OCI-LY1 (cell line): Measurements from ENCODE around the gene SHH.

Experiments used
- H2AFZ ChIP-seq: fragments of 200-600 bp; sonication (generic), shearing (Covaris generic); 2 replicates; pipeline ENCODE4 v1.6.0; 2014; ENCODE audit warnings: antibody characterized with exemption, mild to moderate bottlenecking, low read length
- H3F3A ChIP-seq: fragments of 200-600 bp; sonication (generic), shearing (Covaris generic); 2 replicates; pipeline ENCODE4 v1.6.0; 2014; ENCODE audit warnings: mild to moderate bottlenecking, antibody characterized with exemption, low read length, moderate library complexity; ENCODE audit not compliant: insufficient read depth
- H3K27ac ChIP-seq: fragments of 200-600 bp; sonication (generic); 2 replicates; pipeline ENCODE4 v1.5.1; 2014; ENCODE audit warnings: low read length, mixed run types, mild to moderate bottlenecking, low read depth; ENCODE audit not compliant: poor library complexity, severe bottlenecking
- H3K27me3 ChIP-seq: fragments of 200-600 bp; sonication (generic); 2 replicates; pipeline ENCODE4 v1.6.0; 2014; ENCODE audit warnings: antibody characterized with exemption, mild to moderate bottlenecking, low read length, moderate library complexity; ENCODE audit not compliant: insufficient read depth
- H3K36me3 ChIP-seq: fragments of 200-600 bp; sonication (generic); 2 replicates; pipeline ENCODE4 v1.6.1; 2014; ENCODE audit warnings: mild to moderate bottlenecking, antibody characterized with exemption, low read length, moderate library complexity, mixed read lengths; ENCODE audit not compliant: insufficient read depth
- H3K4me1 ChIP-seq: fragments of 200-600 bp; sonication (generic); 2 replicates; pipeline ENCODE4 v1.5.1; 2014; ENCODE audit warnings: mild to moderate bottlenecking, low read length, moderate library complexity; ENCODE audit not compliant: insufficient read depth, severe bottlenecking
- H3K4me2 ChIP-seq: fragments of 200-600 bp; sonication (generic), shearing (Covaris generic); 2 replicates; pipeline ENCODE4 v1.6.1; 2014; ENCODE audit warnings: low read length
- H3K4me3 ChIP-seq: fragments of 200-600 bp; sonication (generic); 2 replicates; pipeline ENCODE4 v1.5.1; 2014; ENCODE audit warnings: low read length, low read depth, mild to moderate bottlenecking, mixed read lengths; ENCODE audit not compliant: poor library complexity, severe bottlenecking
- H3K79me2 ChIP-seq: fragments of 200-600 bp; shearing (Covaris generic); 2 replicates; pipeline ENCODE4 v1.6.1; 2016; ENCODE audit warnings: mixed run types, low read length, mixed read lengths; ENCODE audit not compliant: insufficient read depth
- H3K9ac ChIP-seq: fragments of 200-600 bp; sonication (generic), shearing (Covaris generic); 2 replicates; pipeline ENCODE4 v1.6.1; 2014; ENCODE audit warnings: mild to moderate bottlenecking, low read length, mixed read lengths
- H3K9me2 ChIP-seq: fragments of 200-600 bp; sonication (generic), shearing (Covaris generic); 2 replicates; pipeline ENCODE4 v1.6.1; 2014; ENCODE audit warnings: low read depth, mild to moderate bottlenecking, low read length, mixed read lengths
- H3K9me3 ChIP-seq: fragments of 200-600 bp; shearing (Covaris generic); 2 replicates; pipeline ENCODE4 v1.6.1; 2014; ENCODE audit warnings: low read length, mixed read lengths
- H4K20me1 ChIP-seq: fragments of 200-600 bp; sonication (generic), shearing (Covaris generic); 2 replicates; pipeline ENCODE4 v1.6.0; 2016; ENCODE audit warnings: mild to moderate bottlenecking, low read length; ENCODE audit not compliant: insufficient read depth
- CTCF ChIP-seq: fragments of 200-600 bp; sonication (generic), shearing (Covaris generic); IDR thresholded peaks from 2 replicates; pipeline ENCODE4 v1.5.1; 2017; ENCODE audit warnings: mild to moderate bottlenecking, antibody characterized with exemption, low read length, moderate library complexity, mixed read lengths
- EZH2 ChIP-seq: fragments of 200-600 bp; sonication (generic), shearing (Covaris generic); IDR thresholded peaks from 2 replicates; pipeline ENCODE4 v1.8.0; 2017; ENCODE audit warnings: borderline replicate concordance, mixed run types, mild to moderate bottlenecking, antibody characterized with exemption, low read length, moderate library complexity, mixed read lengths

The SHH gene

GRCh38 chr7:155815332-155816191 lies 3.3 kb upstream of the SHH start:
- Histone ChIP-seq H3K9me2 (no peaks in the 10 kb centered on the region), H3K9me3 (no peaks in the 10 kb centered on the region), H3K4me1 (no peaks in the 10 kb centered on the region), H2AFZ (no peak overlapping the region), H3K4me2 (peak overlapping the region; percentile 33; the same call in 1 of the 2 replicates), H3K27me3 (no peaks in the 10 kb centered on the region), H3K79me2 (no peaks in the 10 kb centered on the region), H3F3A (no peaks in the 10 kb centered on the region), H4K20me1 (no peaks in the 10 kb centered on the region), H3K36me3 (no peaks in the 10 kb centered on the region), H3K4me3 (no peak overlapping the region), H3K27ac (no peak overlapping the region), H3K9ac (0 out of 2 replicates have a peak overlapping the region, but pooled peaks have one; percentile 18)
- TF ChIP-seq EZH2 = no peak
- peak; percentile 89 for TF ChIP-seq CTCF

GRCh38 chr7:155814316-155815276 lies 2.3 kb upstream of the SHH start:
- no peaks in the 10 kb centered on the region for H3K4me1 ChIP-seq
- no peak overlapping the region for H2AFZ ChIP-seq
- no peak overlapping the region for H3K4me3 ChIP-seq
- H3K27me3 ChIP-seq = no peaks in the 10 kb centered on the region
- no peaks in the 10 kb centered on the region for H3K79me2 ChIP-seq
- H3K9ac ChIP-seq = no peak overlapping the region
- no peaks in the 10 kb centered on the region for H3K36me3 ChIP-seq
- H3K27ac ChIP-seq = no peak overlapping the region
- no peak for TF ChIP-seq EZH2
- no peak for TF ChIP-seq CTCF
- H3F3A ChIP-seq = no peaks in the 10 kb centered on the region
- H4K20me1 ChIP-seq = no peaks in the 10 kb centered on the region
- H3K9me2 ChIP-seq = no peaks in the 10 kb centered on the region
- no peak overlapping the region for H3K4me2 ChIP-seq
- no peaks in the 10 kb centered on the region for H3K9me3 ChIP-seq

GRCh38 chr7:155813546-155814315 lies 1.5 kb upstream of the SHH start:
- Histone ChIP-seq H3K4me3 (no peak overlapping the region), H3K9me3 (no peaks in the 10 kb centered on the region), H3K36me3 (no peaks in the 10 kb centered on the region), H4K20me1 (no peaks in the 10 kb centered on the region), H3K79me2 (no peaks in the 10 kb centered on the region), H3K4me1 (no peaks in the 10 kb centered on the region), H2AFZ (no peak overlapping the region), H3K4me2 (no peak overlapping the region), H3F3A (no peaks in the 10 kb centered on the region), H3K9ac (no peak overlapping the region), H3K9me2 (no peaks in the 10 kb centered on the region), H3K27ac (no peak overlapping the region), H3K27me3 (no peaks in the 10 kb centered on the region)
- TF ChIP-seq EZH2 = no peak
- TF ChIP-seq CTCF = no peak
